ENCODE measurements around the gene TRAFD1.

Gene TRAFD1

GRCh38 chr12:112161711-112162110 lies 36.4 kb downstream of the TRAFD1 start:
- no peak for DNase-seq

GRCh38 chr12:112162241-112162790 lies 37.0 kb downstream of the TRAFD1 start:
- DNase-seq, result no peak

- DNase-seq, result no peak
Observed at GRCh38 chr12:112163056-112163455, 37.7 kb downstream of the TRAFD1 start.

- no peak for DNase-seq
Observed at GRCh38 chr12:112163471-112163991, 38.2 kb downstream of the TRAFD1 start.

GRCh38 chr12:112164011-112164660 lies 38.8 kb downstream of the TRAFD1 start:
- DNase-seq, result no peak

GRCh38 chr12:112165624-112166023 lies 40.3 kb downstream of the TRAFD1 start:
- DNase-seq, result no peak

GRCh38 chr12:112166051-112167015 lies 41.0 kb downstream of the TRAFD1 start:
- no peak for DNase-seq

GRCh38 chr12:112167031-112167461 lies 41.7 kb downstream of the TRAFD1 start:
- DNase-seq, result no peak

GRCh38 chr12:112167718-112168525 lies 42.6 kb downstream of the TRAFD1 start:
- no peak for DNase-seq

GRCh38 chr12:112168561-112168971 lies 43.2 kb downstream of the TRAFD1 start:
- no peak for DNase-seq

- DNase-seq, result no peak
Observed at GRCh38 chr12:112169161-112169872, 44.0 kb downstream of the TRAFD1 start.

GRCh38 chr12:112169966-112170365 lies 44.6 kb downstream of the TRAFD1 start:
- no peak for DNase-seq

- DNase-seq, result peak; percentile 63
Observed at GRCh38 chr12:112170376-112170775, 45.0 kb downstream of the TRAFD1 start.

GRCh38 chr12:112170971-112171596 lies 45.7 kb downstream of the TRAFD1 start:
- DNase-seq, result no peak

- no peak for DNase-seq
Observed at GRCh38 chr12:112172556-112173324, 47.4 kb downstream of the TRAFD1 start.

GRCh38 chr12:112175361-112176155 lies 50.2 kb downstream of the TRAFD1 start:
- no peak for DNase-seq

- no peak for DNase-seq
Observed at GRCh38 chr12:112176321-112177010, 51.1 kb downstream of the TRAFD1 start.

GRCh38 chr12:112178796-112179195 lies 53.4 kb downstream of the TRAFD1 start:
- no peak for DNase-seq

GRCh38 chr12:112179341-112179740 lies 54.0 kb downstream of the TRAFD1 start:
- no peak for DNase-seq

Measured in fibroblast of skin of back (primary cell).